ENCODE data around the gene RNF111.

- TF ChIP-seq POLR2AphosphoS5 (IDR thresholded peaks at IDR 0.05; ENCODE audit: borderline replicate concordance, low read depth, low read length) (no peak), EZH2 (IDR thresholded peaks at IDR 0.05) (no peak)
Observed at GRCh38 chr15:59001946-59002345, 14.5 kb downstream of the RNF111 start.
